ENCODE results near the gene GEMIN7.

The GEMIN7 gene

DNA sequence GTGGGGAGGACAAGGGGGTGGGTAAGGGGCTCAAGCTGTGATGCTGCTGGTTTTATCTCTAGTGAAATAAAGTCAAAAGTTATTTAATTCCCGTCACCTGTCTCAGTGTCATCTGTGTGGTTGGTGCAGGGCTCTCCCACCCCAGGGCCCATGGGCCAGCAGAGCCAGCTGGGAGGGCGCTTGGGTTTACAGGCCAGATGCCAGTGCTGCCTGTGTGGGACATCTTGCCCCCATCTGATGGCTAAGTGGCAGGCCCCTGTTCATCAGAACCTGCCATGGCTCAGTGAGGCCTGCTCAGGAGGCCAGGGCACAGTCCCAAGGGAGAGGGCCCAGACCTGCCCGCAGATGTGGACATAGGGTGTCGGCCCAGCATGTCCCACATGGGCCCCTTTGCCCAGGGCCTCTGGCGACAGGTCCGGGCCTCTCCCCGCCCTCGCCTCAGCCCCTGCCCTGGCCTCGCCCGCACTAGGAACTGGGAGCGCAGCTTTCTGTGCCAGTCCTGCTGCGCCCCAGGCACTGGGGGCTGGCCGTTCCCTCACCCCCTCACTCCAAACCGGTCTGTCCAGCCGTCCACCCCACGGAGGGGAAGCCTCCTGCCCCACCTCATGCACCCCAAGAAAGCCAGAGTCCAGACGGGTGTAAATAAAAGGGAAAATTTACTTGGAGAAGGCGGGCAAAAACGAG is 8.1 kb upstream of the GEMIN7 start:
- no peak for DNase-seq
- no peak overlapping the region for H3K4ac ChIP-seq (ENCODE audit: low read depth, low read length)
- no peaks in the 10 kb centered on the region for H3K79me1 ChIP-seq (ENCODE audit: low read length)
- H2BK5ac ChIP-seq (ENCODE audit: low read depth, low read length, poor library complexity) = no peak overlapping the region
- no peak overlapping the region for H3K27ac ChIP-seq (ENCODE audit: low read depth, low read length)
- no peak overlapping the region for H3K4me2 ChIP-seq (ENCODE audit: low read length)
- H3K23ac ChIP-seq (ENCODE audit: low read length) = no peak overlapping the region
- no peaks in the 10 kb centered on the region for H3K9me3 ChIP-seq (ENCODE audit: insufficient read depth, low read depth, low read length)
- H3K79me2 ChIP-seq (ENCODE audit: control insufficient read depth, insufficient read depth, low read length, poor library complexity) = no peaks in the 10 kb centered on the region
- no CpG with 5 or more reads among the region's 19 CpGs for WGBS (ENCODE audit: extremely low coverage, insufficient coverage, insufficient read length)
- H2AFZ ChIP-seq (ENCODE audit: insufficient read depth, low read length, poor library complexity) = no peak overlapping the region
- H2BK120ac ChIP-seq (ENCODE audit: insufficient read depth, low read length, poor library complexity) = no peak overlapping the region
- H3K9ac ChIP-seq (ENCODE audit: low read length) = no peak overlapping the region
- no peak overlapping the region for H3K14ac ChIP-seq (ENCODE audit: low read length)
- H4K8ac ChIP-seq (ENCODE audit: low read depth, low read length) = no peak overlapping the region
- no peak overlapping the region for H3K4me3 ChIP-seq (ENCODE audit: low read depth, low read length)
- H3K27me3 ChIP-seq (ENCODE audit: insufficient read depth, low read length) = no peaks in the 10 kb centered on the region
- no peak overlapping the region for H4K91ac ChIP-seq (ENCODE audit: low read depth, low read length)
- H3K36me3 ChIP-seq (ENCODE audit: control insufficient read depth in 1 of 2, insufficient read depth in 2 of 2, low read length in 2 of 2) = peaks cover 52 to 57% of the 10 kb centered on the region in 2 experiments
- H2AK5ac ChIP-seq (ENCODE audit: low read length) = no peak overlapping the region
- no peak overlapping the region for H3K18ac ChIP-seq (ENCODE audit: low read length)
- peaks cover 2 to 5% of the 10 kb centered on the region in 2 experiments for H3K4me1 ChIP-seq (ENCODE audit: control insufficient read depth in 1 of 2, insufficient read depth in 2 of 2, low read length in 2 of 2)
- no peak overlapping the region for H2BK12ac ChIP-seq (ENCODE audit: low read length)
- no peak overlapping the region for H4K12ac ChIP-seq (ENCODE audit: low read depth, low read length)

GRCh38 chr19:45071545-45071938 is 7.5 kb upstream of the GEMIN7 start:
- peaks cover 51 to 57% of the 10 kb centered on the region in 2 experiments for H3K36me3 ChIP-seq (ENCODE audit: control insufficient read depth in 1 of 2, insufficient read depth in 2 of 2, low read length in 2 of 2)
- H3K4me3 ChIP-seq (ENCODE audit: low read depth, low read length) = peak overlapping the region; percentile 27
- no peak overlapping the region for H3K14ac ChIP-seq (ENCODE audit: low read length)
- no peak for DNase-seq
- no peak overlapping the region for H3K23ac ChIP-seq (ENCODE audit: low read length)
- no peak overlapping the region for H2BK12ac ChIP-seq (ENCODE audit: low read length)
- no peak overlapping the region for H4K91ac ChIP-seq (ENCODE audit: low read depth, low read length)
- H2BK5ac ChIP-seq (ENCODE audit: low read depth, low read length, poor library complexity) = no peak overlapping the region
- H3K4ac ChIP-seq (ENCODE audit: low read depth, low read length) = no peak overlapping the region
- no peak overlapping the region for H2BK120ac ChIP-seq (ENCODE audit: insufficient read depth, low read length, poor library complexity)
- peaks cover 6 to 8% of the 10 kb centered on the region in 2 experiments for H3K4me1 ChIP-seq (ENCODE audit: control insufficient read depth in 1 of 2, insufficient read depth in 2 of 2, low read length in 2 of 2)
- H2AFZ ChIP-seq (ENCODE audit: insufficient read depth, low read length, poor library complexity) = no peak overlapping the region
- no peak overlapping the region for H3K9ac ChIP-seq (ENCODE audit: low read length)
- H4K8ac ChIP-seq (ENCODE audit: low read depth, low read length) = no peak overlapping the region
- H2AK5ac ChIP-seq (ENCODE audit: low read length) = no peak overlapping the region
- H4K12ac ChIP-seq (ENCODE audit: low read depth, low read length) = no peak overlapping the region
- H3K79me2 ChIP-seq (ENCODE audit: control insufficient read depth, insufficient read depth, low read length, poor library complexity) = no peaks in the 10 kb centered on the region
- H3K9me3 ChIP-seq (ENCODE audit: insufficient read depth, low read depth, low read length) = no peaks in the 10 kb centered on the region
- no peak overlapping the region for H3K27ac ChIP-seq (ENCODE audit: low read depth, low read length)
- no peak overlapping the region for H3K4me2 ChIP-seq (ENCODE audit: low read length)
- H3K18ac ChIP-seq (ENCODE audit: low read length) = no peak overlapping the region
- no peaks in the 10 kb centered on the region for H3K79me1 ChIP-seq (ENCODE audit: low read length)
- WGBS (ENCODE audit: extremely low coverage, insufficient coverage, insufficient read length) = no CpG with 5 or more reads among the region's 25 CpGs
- H3K27me3 ChIP-seq (ENCODE audit: insufficient read depth, low read length) = no peaks in the 10 kb centered on the region

DNA sequence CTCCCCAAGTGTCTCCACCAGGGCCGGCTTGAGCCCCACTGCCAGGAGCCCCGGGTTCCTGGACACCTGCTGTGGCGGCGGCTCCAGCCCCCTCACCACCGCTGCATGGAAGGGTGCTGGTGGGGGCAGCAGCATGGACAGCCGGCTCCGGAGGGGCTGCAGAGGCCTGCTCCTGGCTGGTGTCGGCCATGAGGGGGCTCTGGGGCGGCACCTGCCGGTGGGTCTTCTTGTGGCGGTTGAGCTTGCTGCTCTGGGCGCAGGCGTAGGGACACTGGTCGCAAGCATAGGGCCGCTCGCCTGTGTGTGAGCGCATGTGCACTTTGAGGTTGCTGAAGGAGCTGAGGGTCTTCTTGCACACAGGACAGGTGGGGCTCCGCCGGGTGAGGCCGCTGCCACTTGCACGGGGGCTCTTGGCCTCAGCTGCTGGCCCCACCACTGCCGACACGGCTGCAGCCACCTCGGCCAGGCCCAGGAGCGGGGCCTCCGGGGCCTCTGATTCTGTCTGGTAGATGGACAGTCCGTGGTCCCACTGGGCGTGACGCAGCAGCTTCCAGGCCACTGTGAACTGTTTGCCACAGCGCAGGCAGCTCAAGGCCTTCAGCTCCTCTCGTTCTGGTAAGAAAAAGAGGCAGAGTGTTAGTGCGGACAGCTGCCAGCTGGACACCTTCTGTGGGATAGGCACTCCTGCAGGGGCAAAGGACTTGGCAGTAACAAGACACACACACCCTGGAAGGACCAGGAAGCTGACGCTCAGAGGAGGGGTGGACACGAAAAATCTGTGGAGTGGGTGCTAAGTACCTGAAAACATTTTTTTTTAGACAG is 6.9 kb upstream of the GEMIN7 start:
- no peak overlapping the region for H3K4ac ChIP-seq (ENCODE audit: low read depth, low read length)
- no peak overlapping the region for H3K4me2 ChIP-seq (ENCODE audit: low read length)
- H4K8ac ChIP-seq (ENCODE audit: low read depth, low read length) = no peak overlapping the region
- H3K23ac ChIP-seq (ENCODE audit: low read length) = no peak overlapping the region
- no peak overlapping the region for H2BK5ac ChIP-seq (ENCODE audit: low read depth, low read length, poor library complexity)
- WGBS (ENCODE audit: extremely low coverage, insufficient coverage, insufficient read length) = no CpG with 5 or more reads among the region's 34 CpGs
- H2AFZ ChIP-seq (ENCODE audit: insufficient read depth, low read length, poor library complexity) = no peak overlapping the region
- no peak overlapping the region for H3K14ac ChIP-seq (ENCODE audit: low read length)
- H3K4me3 ChIP-seq (ENCODE audit: low read depth, low read length) = no peak overlapping the region
- no peak overlapping the region for H4K91ac ChIP-seq (ENCODE audit: low read depth, low read length)
- no peak overlapping the region for H3K27ac ChIP-seq (ENCODE audit: low read depth, low read length)
- H3K18ac ChIP-seq (ENCODE audit: low read length) = no peak overlapping the region
- H2AK5ac ChIP-seq (ENCODE audit: low read length) = no peak overlapping the region
- H2BK120ac ChIP-seq (ENCODE audit: insufficient read depth, low read length, poor library complexity) = no peak overlapping the region
- peaks cover 44 to 50% of the 10 kb centered on the region in 2 experiments for H3K36me3 ChIP-seq (ENCODE audit: control insufficient read depth in 1 of 2, insufficient read depth in 2 of 2, low read length in 2 of 2)
- no peaks in the 10 kb centered on the region for H3K79me1 ChIP-seq (ENCODE audit: low read length)
- no peaks in the 10 kb centered on the region for H3K9me3 ChIP-seq (ENCODE audit: insufficient read depth, low read depth, low read length)
- DNase-seq = no peak
- H3K9ac ChIP-seq (ENCODE audit: low read length) = no peak overlapping the region
- peaks cover 6 to 8% of the 10 kb centered on the region in 2 experiments for H3K4me1 ChIP-seq (ENCODE audit: control insufficient read depth in 1 of 2, insufficient read depth in 2 of 2, low read length in 2 of 2)
- no peak overlapping the region for H2BK12ac ChIP-seq (ENCODE audit: low read length)
- H3K27me3 ChIP-seq (ENCODE audit: insufficient read depth, low read length) = no peaks in the 10 kb centered on the region
- no peaks in the 10 kb centered on the region for H3K79me2 ChIP-seq (ENCODE audit: control insufficient read depth, insufficient read depth, low read length, poor library complexity)
- H4K12ac ChIP-seq (ENCODE audit: low read depth, low read length) = no peak overlapping the region

DNA sequence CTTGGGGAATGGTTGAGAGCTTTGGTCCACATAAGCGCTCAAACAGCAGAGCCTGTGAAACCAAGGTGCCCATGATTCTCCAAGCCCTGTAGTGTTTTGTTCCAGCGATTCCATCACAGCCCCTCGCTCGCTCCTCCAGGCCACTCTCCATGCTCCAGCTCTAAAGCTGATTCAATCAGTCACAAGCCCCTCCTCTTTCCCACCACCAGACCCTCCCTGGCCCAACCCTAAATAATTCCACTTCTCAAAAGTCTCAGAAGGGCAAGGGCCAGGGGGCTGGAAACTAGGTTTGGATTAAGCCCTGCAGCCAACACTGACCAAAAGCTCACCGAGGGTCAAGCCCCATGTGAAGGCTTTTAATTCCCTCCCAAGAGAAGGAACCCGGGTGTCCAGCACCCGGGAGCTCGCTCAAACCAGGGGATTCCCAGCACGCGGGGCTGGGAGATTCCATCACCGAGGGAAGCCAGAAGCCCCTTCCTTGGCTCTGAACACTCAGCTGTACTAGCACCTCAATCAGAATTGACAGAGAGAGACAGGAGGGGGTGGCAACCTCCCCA is 4.2 kb upstream of the GEMIN7 start:
- H3K4me1 ChIP-seq (ENCODE audit: control insufficient read depth in 1 of 2, insufficient read depth in 2 of 2, low read length in 2 of 2) = peaks cover 6 to 8% of the 10 kb centered on the region in 2 experiments
- WGBS (ENCODE audit: extremely low coverage, insufficient coverage, insufficient read length) = no CpG with 5 or more reads among the region's 11 CpGs

More for the DNA sequence above, 4.2 kb upstream of the GEMIN7 start:
- Histone ChIP-seq H3K79me2 (ENCODE audit: control insufficient read depth, insufficient read depth, low read length, poor library complexity) (peaks cover 2% of the 10 kb centered on the region), H3K36me3 (ENCODE audit: control insufficient read depth in 1 of 2, insufficient read depth in 2 of 2, low read length in 2 of 2) (peaks cover 20 to 27% of the 10 kb centered on the region in 2 experiments), H3K9ac (ENCODE audit: low read length) (no peak overlapping the region), H3K9me3 (ENCODE audit: insufficient read depth, low read depth, low read length) (no peaks in the 10 kb centered on the region), H4K91ac (ENCODE audit: low read depth, low read length) (no peak overlapping the region), H4K8ac (ENCODE audit: low read depth, low read length) (no peak overlapping the region), H3K23ac (ENCODE audit: low read length) (no peak overlapping the region), H3K79me1 (ENCODE audit: low read length) (peaks cover 8% of the 10 kb centered on the region), H2BK12ac (ENCODE audit: low read length) (no peak overlapping the region), H3K27me3 (ENCODE audit: insufficient read depth, low read length) (no peaks in the 10 kb centered on the region), H2BK120ac (ENCODE audit: insufficient read depth, low read length, poor library complexity) (no peak overlapping the region), H3K4ac (ENCODE audit: low read depth, low read length) (no peak overlapping the region), H2BK5ac (ENCODE audit: low read depth, low read length, poor library complexity) (no peak overlapping the region), H4K12ac (ENCODE audit: low read depth, low read length) (no peak overlapping the region), H2AK5ac (ENCODE audit: low read length) (no peak overlapping the region), H3K4me3 (ENCODE audit: low read depth, low read length) (no peak overlapping the region), H2AFZ (ENCODE audit: insufficient read depth, low read length, poor library complexity) (no peak overlapping the region), H3K4me2 (ENCODE audit: low read length) (peak overlapping the region; percentile 20), H3K27ac (ENCODE audit: low read depth, low read length) (no peak overlapping the region), H3K18ac (ENCODE audit: low read length) (no peak overlapping the region), H3K14ac (ENCODE audit: low read length) (no peak overlapping the region)
- peak in 1 of 2 donors; percentile 10 for DNase-seq
